Parathyroid adenoma (tissue), 2 donors: ENCODE data around the gene STX18.

Experiments used
- H2AFZ ChIP-seq: fragments of 300-600 bp; sonication (generic); one replicate; pipeline ENCODE4 v1.7.0; 2017; ENCODE audit warnings: antibody characterized with exemption, mild to moderate bottlenecking
- H3K27ac ChIP-seq: fragments of 300-600 bp; sonication (generic); one replicate; pipeline ENCODE4 v1.7.0; 2017
- H3K27me3 ChIP-seq: fragments of 300-600 bp; sonication (generic); one replicate; pipeline ENCODE4 v1.7.0; 2017; ENCODE audit warnings: low read length; ENCODE audit not compliant: control insufficient read depth, insufficient read depth
- H3K36me3 ChIP-seq: fragments of 300-600 bp; sonication (generic); one replicate; pipeline ENCODE4 v1.7.0; 2017; ENCODE audit warnings: low read length; ENCODE audit not compliant: control insufficient read depth, insufficient read depth
- H3K4me1 ChIP-seq: fragments of 300-600 bp; sonication (generic); one replicate; pipeline ENCODE4 v1.7.0; 2017; ENCODE audit warnings: control low read depth
- H3K4me2 ChIP-seq: fragments of 300-600 bp; sonication (generic); one replicate; pipeline ENCODE4 v1.7.0; 2017; ENCODE audit warnings: low read length
- H3K4me3 ChIP-seq: fragments of 300-600 bp; sonication (generic); one replicate; pipeline ENCODE4 v1.7.0; 2017; ENCODE audit warnings: low read depth, low read length
- H3K79me2 ChIP-seq: fragments of 300-600 bp; sonication (generic); one replicate; pipeline ENCODE4 v1.7.0; 2017; ENCODE audit warnings: control low read depth
- H3K9ac ChIP-seq: fragments of 300-600 bp; sonication (generic); one replicate; pipeline ENCODE4 v1.7.0; 2017; ENCODE audit warnings: mild to moderate bottlenecking
- H3K9me3 ChIP-seq: fragments of 300-600 bp; sonication (generic); one replicate; pipeline ENCODE4 v1.7.0; 2017; ENCODE audit warnings: low read length; ENCODE audit not compliant: control insufficient read depth
- TF ChIP-seq, protein P1 (sequence below): fragments of 300-600 bp; sonication (generic); IDR thresholded peaks from one replicate; pipeline ENCODE4 v1.7.0; 2017; ENCODE audit warnings: antibody characterized with exemption, mild to moderate bottlenecking
- donor health status: primary hyperparathyroidism.

Gene STX18

DNA sequence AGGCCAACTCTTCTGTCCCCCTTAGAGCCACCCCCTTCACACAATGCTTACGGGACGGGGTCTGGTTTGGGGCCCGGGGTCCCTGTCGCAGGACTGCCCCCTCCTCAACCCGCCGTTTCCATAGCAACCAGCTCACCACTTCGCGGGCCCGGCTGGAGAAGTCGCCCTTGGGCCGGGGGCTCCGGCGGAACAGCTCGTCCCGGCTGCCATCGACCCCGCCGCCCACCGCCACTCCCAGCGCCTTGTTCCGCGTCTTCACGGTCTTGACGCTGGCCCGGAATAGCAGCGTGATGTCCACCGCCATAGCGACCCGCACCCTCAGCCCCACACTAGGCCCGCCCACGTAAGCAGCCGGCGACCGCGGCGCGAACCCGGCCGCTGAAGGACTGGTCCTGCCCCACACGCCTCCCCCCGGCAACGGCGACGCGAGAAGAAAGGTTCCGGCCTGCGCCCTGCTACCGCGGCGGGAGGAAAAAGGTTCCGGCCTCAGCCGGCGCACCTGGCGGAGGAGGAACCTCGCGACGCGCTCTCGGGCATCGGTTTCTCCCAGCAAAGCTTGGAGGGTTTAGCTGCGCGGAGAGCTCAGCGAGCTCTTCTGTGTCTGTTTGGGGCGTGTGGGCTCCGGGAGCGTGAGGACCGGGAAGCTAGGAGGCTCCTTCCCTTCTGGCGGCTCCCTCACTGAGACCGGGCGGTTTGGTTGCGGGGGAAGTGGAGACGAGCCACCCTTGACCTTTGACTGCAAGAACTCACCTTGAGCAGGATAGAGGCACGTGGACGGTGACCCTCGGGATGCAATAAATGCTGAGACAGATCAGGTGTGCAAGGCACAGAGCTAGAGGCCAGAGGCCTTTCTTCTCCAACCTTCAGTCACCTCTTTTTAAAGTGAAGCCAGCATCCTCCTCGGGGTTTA, at the start of gene STX18:
STX18 (minus strand) TSS at position 388 of the 910 bp plus-strand sequence; CDS start at position 304, 84 bp downstream.
- peak within 1 kb of the TSS; percentile 89 for H3K4me2 ChIP-seq
- no peaks in the 10 kb centered on the region for H3K36me3 ChIP-seq
- H3K4me1 ChIP-seq, result no peaks in the 10 kb centered on the region
- H3K9ac ChIP-seq, result peak within 1 kb of the TSS; percentile 53
- H2AFZ ChIP-seq, result peak within 1 kb of the TSS; percentile 93
- H3K27ac ChIP-seq, result peak within 1 kb of the TSS; percentile 77
- peaks cover 8% of the 10 kb centered on the region for H3K79me2 ChIP-seq
- H3K4me3 ChIP-seq, result peak within 1 kb of the TSS; percentile 91
- TF ChIP-seq, protein P1, sequence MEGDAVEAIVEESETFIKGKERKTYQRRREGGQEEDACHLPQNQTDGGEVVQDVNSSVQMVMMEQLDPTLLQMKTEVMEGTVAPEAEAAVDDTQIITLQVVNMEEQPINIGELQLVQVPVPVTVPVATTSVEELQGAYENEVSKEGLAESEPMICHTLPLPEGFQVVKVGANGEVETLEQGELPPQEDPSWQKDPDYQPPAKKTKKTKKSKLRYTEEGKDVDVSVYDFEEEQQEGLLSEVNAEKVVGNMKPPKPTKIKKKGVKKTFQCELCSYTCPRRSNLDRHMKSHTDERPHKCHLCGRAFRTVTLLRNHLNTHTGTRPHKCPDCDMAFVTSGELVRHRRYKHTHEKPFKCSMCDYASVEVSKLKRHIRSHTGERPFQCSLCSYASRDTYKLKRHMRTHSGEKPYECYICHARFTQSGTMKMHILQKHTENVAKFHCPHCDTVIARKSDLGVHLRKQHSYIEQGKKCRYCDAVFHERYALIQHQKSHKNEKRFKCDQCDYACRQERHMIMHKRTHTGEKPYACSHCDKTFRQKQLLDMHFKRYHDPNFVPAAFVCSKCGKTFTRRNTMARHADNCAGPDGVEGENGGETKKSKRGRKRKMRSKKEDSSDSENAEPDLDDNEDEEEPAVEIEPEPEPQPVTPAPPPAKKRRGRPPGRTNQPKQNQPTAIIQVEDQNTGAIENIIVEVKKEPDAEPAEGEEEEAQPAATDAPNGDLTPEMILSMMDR, result no peak
- H3K9me3 ChIP-seq, result no peaks in the 10 kb centered on the region
- no peaks in the 10 kb centered on the region for H3K27me3 ChIP-seq

DNA sequence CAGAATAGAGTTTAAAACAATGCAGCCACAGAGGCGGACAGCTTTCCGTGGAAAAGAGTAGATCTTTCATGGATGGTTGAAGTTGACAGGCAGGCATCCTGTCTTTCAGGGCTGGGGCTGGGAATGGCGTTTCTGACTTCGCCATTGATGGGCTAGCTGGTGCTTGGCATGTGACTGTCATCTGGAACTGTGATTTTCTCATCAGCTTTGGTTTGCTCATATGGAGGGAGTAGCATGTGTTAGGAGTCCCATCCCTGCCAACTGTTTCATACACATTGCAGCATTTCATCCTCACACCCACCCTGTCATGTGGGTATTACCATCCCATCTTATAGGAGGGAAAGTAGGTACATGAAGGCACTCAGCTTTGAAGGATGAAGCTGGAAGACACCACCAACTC, 49.2 kb upstream of the STX18 start:
- Histone ChIP-seq H3K9me3 (no peaks in the 10 kb centered on the region), H3K9ac (no peak overlapping the region), H3K79me2 (no peaks in the 10 kb centered on the region), H2AFZ (no peak overlapping the region), H3K36me3 (no peaks in the 10 kb centered on the region), H3K4me1 (no peaks in the 10 kb centered on the region), H3K27me3 (no peaks in the 10 kb centered on the region), H3K4me2 (no peak overlapping the region), H3K4me3 (no peak overlapping the region), H3K27ac (no peak overlapping the region)
- TF ChIP-seq, protein P1, result no peak

DNA sequence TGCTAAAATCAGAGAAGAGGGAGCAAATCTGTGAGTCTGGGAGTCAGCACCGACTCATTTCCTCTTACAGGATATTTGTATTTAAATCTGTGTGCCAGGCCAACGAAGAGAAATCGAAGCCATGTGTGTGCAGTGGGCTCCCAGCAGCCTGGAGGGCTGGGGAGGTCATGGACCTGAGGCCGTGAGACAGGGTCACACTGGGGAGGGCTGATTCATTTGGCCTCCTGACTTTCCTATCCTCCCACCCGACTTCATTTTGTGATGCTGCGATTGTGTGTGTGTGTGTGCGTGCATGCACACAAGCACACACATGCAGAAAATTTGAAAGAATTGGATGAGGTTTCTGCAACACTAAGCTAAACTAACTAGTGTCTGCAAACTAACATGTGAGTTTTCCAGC, 48.7 kb upstream of the STX18 start:
- Histone ChIP-seq H3K27me3 (no peaks in the 10 kb centered on the region), H3K9me3 (no peaks in the 10 kb centered on the region), H3K9ac (no peak overlapping the region), H3K36me3 (no peaks in the 10 kb centered on the region), H3K27ac (no peak overlapping the region), H2AFZ (no peak overlapping the region), H3K79me2 (no peaks in the 10 kb centered on the region), H3K4me2 (no peak overlapping the region), H3K4me3 (no peak overlapping the region), H3K4me1 (no peaks in the 10 kb centered on the region)
- TF ChIP-seq, protein P1, result no peak

DNA sequence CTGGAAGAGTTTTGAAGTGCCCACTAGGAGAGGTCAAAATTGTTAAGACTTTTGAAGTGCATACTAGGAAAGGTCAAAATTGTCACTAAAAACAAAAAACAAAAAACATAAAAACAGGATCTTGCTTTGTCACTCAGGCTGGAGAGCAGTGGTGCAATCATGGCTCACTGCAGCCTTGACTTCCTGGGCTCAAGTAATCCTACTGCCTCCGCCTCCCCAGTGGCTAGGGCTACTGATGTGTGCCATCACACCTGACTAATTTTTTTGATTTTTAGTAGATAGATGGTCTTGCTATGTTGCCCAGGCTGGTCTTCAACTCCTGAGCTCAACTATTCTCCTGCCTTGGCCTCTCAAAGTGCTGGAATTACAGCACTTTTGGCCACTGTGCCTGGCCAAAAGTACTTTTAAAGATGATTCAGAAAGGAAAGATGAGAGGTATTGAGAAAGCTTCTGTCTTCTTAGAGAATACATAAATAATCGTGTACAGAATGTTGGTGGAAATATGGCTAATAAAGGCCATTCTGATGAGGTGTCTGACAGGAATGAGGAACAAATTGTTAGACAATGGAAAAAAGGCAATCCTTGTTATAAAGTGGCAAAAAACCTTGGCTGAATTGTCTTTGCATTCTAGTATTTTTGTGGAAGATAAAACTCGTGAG, 43.3 kb upstream of the STX18 start:
- Histone ChIP-seq H2AFZ (no peak overlapping the region), H3K79me2 (no peaks in the 10 kb centered on the region), H3K4me3 (no peak overlapping the region), H3K4me1 (no peaks in the 10 kb centered on the region), H3K36me3 (no peaks in the 10 kb centered on the region), H3K9me3 (no peaks in the 10 kb centered on the region), H3K27ac (no peak overlapping the region), H3K9ac (no peak overlapping the region), H3K4me2 (no peak overlapping the region), H3K27me3 (no peaks in the 10 kb centered on the region)
- TF ChIP-seq, protein P1, result no peak
